NCI-H1417 treated with DMSO at 0.1 percent for 48 hours (cell line): ENCODE measurements around the gene PDE3B.
"Not testable (repeated sequence)": the region's sequence is repeated elsewhere in the genome, so short reads cannot be mapped to it uniquely, and the experiment has no call there.

Experiments
- DNase-seq: peaks from one replicate; lab custom pipeline; 2025; lab: John Stamatoyannopoulos, UW

PDE3B gene

GRCh38 chr11:14643697-14644225 lies at the start of gene PDE3B:
PDE3B (plus strand) TSS chr11:14643804; CDS start chr11:14644076, 272 bp downstream.
- no peak for DNase-seq

- not testable (repeated sequence) for DNase-seq
These were observed 48.3 kb upstream of the PDE3B start for GRCh38 chr11:14595261-14595660.

- DNase-seq: no peak
These were observed 35.9 kb upstream of the PDE3B start for GRCh38 chr11:14607713-14608112.

GRCh38 chr11:14609902-14610301 lies 33.7 kb upstream of the PDE3B start:
- no peak for DNase-seq

- DNase-seq: no peak
These were observed 31.7 kb upstream of the PDE3B start for GRCh38 chr11:14611939-14612338.

GRCh38 chr11:14612694-14613093 lies 30.9 kb upstream of the PDE3B start:
- DNase-seq: no peak

GRCh38 chr11:14614091-14614622 lies 29.4 kb upstream of the PDE3B start:
- DNase-seq: no peak

- no peak for DNase-seq
These were observed 26.2 kb upstream of the PDE3B start for GRCh38 chr11:14617241-14618027.

- no peak for DNase-seq
These were observed 25.5 kb upstream of the PDE3B start for GRCh38 chr11:14618060-14618459.

- DNase-seq: no peak
These were observed 23.7 kb upstream of the PDE3B start for GRCh38 chr11:14619603-14620531.

- no peak for DNase-seq
These were observed 21.2 kb upstream of the PDE3B start for GRCh38 chr11:14622223-14622954.

- DNase-seq: no peak
These were observed 20.6 kb upstream of the PDE3B start for GRCh38 chr11:14623036-14623435.

- no peak for DNase-seq
These were observed 17.9 kb upstream of the PDE3B start for GRCh38 chr11:14625586-14626205.

GRCh38 chr11:14626650-14627049 lies 17.0 kb upstream of the PDE3B start:
- DNase-seq: no peak

- DNase-seq: not testable (repeated sequence)
These were observed 9.9 kb upstream of the PDE3B start for GRCh38 chr11:14633506-14634224.

GRCh38 chr11:14634813-14635212 lies 8.8 kb upstream of the PDE3B start:
- DNase-seq: no peak

GRCh38 chr11:14635546-14635945 lies 8.1 kb upstream of the PDE3B start:
- no peak for DNase-seq

GRCh38 chr11:14636119-14636518 lies 7.5 kb upstream of the PDE3B start:
- no peak for DNase-seq

- no peak for DNase-seq
These were observed 5.7 kb upstream of the PDE3B start for GRCh38 chr11:14637868-14638409.

- DNase-seq: no peak
These were observed 5.0 kb upstream of the PDE3B start for GRCh38 chr11:14638561-14638960.
